Fibroblast of skin of back (primary cell): Measurements from ENCODE around the gene BCKDHA. TPM values are rescaled to one million over a fixed set of nuclear protein-coding genes. Genes with fewer than 3 reads are reported as not detected.

Experiments
- DNase-seq: peaks from one replicate; pipeline ENCODE4 v3.0.0-alpha.2; 2013
- polyA plus RNA-seq, 2 experiments: library from polyadenylated mRNA; unstranded; fragments of 120-200 nt; gene quantifications; one replicate each; pipeline ENCODE4 v1.2.1, GENCODE V29; 2013; ENCODE audit not compliant: insufficient read length in 2 of 2

BCKDHA gene
- 19.6 TPM for polyA plus RNA-seq (2013, experiment 1 of 2; ENCODE audit: insufficient read length)
- 22.7 TPM for polyA plus RNA-seq (2013, experiment 2 of 2; ENCODE audit: insufficient read length)

DNA sequence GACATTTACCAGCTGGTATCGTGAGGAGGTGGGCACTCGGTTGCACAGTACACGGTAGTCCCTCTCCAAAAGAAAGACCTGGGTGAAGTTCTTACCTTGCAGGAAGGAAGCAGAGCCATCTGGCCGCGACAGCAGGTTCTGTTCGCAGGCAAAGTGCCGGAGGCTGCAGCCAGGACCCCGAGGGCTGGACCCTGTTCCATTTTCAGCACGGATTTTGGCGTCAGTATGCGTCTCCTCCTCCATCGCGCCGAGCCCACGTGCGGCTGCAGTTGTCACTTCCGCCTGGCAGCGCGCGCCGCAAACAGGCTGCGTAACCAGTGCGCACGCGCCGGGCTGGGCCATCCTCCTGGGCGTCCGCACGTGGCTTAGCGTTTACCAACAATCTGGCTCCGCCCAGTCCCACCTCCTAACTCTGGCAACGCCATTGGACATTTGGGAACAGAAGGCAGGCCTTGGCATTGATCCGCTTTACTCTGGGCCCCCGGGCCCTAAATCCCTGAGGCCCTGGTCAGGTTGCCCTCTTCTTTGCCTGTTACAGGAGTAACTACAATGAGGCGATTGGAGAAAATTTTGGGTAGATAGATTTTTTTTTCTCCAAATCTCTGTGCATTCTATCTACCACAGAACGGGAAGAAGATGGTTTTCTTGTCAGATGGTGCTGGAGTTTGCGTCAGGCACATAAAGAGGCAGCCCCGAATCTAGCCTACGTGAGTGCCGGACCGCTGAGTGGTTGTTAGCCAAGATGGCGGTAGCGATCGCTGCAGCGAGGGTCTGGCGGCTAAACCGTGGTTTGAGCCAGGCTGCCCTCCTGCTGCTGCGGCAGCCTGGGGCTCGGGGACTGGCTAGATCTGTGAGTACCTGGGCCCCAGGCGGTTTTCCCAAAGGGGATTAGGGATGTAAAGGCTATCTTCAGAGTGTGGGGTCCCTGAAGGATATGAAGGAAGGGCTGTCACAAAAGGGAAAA lies at the start of gene BCKDHA, which contains the start of gene EXOSC5:
Gene BCKDHA (plus strand): TSS at position 733 of the 964 bp plus-strand sequence. CDS start 10 bp downstream, at position 743.
Gene EXOSC5 (minus strand): TSS at position 274 of the 964 bp plus-strand sequence. CDS start 31 bp downstream, at position 243.
- peak; percentile 100 for DNase-seq

DNA sequence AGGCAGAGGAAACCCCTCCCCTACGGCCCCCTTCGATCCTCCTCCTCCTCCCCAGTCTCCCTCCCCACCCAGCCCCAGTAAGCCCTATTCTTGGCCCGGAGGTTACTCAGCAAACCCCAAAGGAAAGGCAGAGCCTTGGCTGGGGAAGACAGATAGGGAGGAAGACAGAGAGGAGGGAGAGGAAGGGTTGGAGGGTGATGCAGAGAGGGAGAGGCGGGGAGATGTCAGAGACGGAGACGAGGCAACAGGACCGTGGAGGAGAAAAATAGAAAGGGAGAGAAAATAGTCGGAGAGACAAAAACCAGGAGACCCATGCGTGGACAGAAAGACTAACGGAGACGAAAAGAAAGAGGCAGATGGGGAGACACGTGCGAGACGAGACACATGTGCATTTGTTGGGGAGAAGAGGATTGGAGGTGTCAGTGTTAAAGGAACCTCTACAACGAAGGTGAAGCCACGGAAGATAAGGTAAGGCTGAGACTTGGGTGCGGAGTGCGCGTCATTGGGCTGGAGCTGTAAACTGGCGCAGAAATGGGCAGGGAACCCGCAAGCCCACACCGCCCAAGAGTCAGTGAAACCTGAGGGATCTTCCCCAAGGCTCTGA lies 46.8 kb upstream of the BCKDHA start:
- peak; percentile 49 for DNase-seq

DNA sequence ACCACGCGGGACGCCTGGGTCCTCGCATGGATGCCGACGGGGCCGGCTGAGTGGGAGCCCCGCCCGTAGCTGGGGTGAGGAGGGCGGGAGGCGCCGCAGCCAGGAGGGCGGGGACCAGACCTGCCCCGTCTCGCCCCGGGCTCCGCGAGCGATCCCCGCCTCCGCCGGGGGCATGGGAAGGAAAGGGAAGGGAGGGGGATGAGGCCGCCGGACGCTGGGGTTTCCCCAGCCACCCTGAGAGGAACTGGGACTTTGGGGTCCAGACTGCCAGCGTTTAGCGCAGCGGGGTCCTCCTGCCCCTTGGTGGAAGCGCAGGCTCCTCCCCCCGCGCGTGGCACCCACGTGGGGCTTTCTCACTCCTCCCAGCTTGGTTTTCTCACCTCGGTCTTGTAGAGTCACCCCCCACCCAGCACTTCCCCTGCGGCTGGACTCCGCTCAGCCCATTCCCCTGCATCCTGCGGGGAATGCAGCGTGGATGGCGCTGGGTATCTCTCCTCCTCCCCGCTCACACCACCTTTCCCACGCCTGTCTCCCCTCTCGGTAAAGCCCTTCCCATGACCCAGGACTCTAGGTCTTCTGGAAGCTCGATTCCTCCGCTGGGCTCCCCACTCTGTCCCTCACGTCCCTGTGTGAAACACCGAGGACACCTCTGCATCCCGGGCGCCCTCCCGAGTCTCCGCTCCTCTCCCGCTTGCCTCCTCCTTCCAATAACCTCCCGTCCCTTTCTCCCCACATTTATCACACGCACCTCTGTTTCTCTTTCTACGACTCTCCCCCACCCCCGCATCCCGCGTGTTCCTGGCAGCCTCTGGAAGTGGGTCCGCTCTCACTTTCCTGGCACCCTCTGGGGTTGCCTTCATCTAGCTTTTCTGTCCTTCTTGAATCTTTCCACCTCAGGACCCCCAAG lies 46.0 kb upstream of the BCKDHA start:
- peak; percentile 61 for DNase-seq

DNA sequence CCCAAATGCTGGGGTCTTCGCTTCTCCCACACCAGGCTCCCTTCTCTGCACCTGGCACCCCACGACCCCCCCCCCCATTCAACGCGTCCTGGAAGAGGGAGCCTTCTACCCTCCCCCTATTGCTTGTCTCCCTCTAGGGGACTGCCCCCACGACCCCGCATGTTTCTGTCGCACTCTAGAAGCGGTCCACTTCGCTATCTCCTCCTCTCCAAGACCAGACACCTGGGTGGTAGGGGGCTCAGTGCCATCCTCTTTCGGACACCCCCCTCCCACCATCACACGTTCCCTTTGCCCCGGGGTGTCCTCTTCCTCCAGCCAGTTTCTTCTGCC lies 45.4 kb upstream of the BCKDHA start:
- no peak for DNase-seq

DNA sequence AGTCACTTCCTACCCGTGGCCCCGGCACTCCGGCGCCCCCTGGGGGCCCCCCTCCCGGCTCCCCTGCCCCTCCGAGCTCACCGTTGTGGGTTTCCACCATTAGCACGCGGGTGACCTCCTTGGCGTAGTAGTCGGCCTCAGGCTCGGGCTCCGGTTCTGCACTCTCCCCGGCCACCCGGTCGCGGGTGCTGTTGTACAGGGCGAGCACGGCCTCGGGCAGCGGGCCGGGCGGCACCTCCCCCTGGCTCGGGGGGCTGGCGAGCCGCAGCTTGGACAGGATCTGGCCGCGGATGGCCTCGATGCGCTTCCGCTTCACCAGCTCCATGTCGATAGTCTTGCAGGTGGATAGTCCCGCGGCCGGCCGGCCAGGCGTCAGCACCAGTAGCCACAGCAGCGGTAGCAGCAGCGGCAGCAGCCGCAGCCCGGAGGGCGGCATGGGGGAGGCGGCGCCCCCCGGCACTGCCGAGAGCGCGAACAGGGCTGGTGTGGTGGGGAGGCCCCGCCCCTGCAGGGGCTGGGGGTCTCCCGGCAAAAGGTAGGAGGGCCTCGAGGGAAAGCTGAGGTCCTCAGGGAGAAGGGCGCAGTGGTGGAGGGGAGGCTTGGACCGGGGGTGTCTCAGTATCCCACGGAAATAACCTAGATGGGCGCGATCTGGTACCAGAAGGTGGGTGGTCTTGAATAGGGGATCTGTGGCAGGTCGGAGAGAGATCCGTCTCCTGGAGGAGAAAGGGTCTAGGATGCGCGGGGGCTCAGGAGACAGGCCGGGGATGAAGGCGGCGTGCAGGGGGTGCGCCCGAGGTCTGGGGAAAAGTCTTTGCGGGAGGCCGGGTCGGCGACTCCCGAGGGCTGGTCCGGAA lies 44.8 kb upstream of the BCKDHA start:
- peak; percentile 52 for DNase-seq

DNA sequence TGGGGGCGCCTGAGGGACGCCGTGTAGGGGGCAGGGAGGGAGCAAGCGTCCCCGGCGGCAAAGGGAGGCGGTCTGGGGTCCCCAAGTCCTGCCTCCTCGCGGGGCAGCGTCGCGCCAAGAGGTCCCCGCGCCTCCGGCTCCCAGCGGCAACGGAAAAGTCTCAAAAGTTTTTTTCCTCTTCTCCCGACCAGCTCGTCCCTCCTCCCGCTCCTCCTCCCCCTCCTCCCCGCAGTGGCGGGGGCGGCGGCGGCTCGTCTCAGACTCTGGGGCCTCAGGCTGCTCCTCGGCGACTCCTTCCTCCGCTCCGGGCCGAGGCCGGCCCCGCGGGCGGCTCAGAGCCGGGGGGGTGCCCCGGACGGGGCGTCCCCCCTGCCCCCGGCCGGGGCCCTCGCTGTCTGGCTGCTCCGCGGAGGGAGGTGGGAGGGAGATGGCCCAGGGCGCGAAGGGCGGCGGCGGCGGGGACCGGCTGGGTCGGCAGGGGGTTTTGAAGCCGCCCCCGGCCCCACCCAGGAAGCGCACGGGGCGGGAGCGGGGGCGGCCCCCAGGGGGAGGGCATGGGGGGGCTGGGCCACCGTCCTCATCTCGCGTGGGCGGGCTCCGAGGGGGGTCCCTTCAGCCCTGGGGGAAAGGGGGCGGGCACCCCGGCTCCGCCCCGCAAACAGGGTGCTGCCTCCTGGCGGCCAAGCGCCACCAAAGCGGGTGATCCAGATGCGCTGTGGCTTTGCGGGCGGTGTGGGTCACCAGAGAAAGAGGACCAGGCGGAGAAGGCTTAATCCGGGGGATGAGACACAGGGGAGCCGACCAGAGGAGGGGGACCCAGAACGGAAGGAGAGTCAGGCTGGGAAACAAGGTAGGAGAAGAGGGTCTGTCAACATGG lies 43.9 kb upstream of the BCKDHA start, which contains the start of gene TGFB1:
Gene TGFB1 (minus strand): TSS at position 457 of the 877 bp plus-strand sequence. CDS start 878 bp downstream, outside the sequence.
- peak; percentile 91 for DNase-seq

DNA sequence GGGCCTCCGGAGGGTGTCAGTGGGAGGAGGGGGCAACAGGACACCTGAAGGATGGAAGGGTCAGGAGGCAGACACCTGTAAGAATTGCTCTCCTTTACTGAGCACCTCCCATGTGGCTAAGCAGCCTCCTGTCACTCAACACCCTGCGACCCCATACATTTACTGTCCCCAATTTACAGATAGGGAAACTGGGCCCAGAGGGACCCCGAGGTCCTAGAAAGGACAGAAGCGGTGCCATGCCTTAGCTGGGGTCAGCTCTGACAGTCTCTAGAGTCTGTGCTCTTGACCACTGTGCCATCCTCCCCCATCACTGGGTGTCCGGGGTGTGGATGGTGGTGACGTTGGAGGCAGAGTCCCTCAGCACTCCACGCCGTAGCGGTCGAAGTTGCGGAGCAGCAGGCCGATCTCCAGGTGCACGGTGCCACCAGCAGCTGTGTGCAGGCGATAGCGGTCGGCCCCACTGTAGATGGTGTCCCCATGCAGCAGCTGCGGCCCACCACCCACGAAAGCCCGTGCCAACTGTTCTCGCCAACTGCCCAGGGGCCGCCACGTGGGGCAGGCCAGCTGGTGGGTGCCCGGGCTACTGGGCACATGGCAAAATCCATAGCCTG lies 43.2 kb upstream of the BCKDHA start:
- no peak for DNase-seq

DNA sequence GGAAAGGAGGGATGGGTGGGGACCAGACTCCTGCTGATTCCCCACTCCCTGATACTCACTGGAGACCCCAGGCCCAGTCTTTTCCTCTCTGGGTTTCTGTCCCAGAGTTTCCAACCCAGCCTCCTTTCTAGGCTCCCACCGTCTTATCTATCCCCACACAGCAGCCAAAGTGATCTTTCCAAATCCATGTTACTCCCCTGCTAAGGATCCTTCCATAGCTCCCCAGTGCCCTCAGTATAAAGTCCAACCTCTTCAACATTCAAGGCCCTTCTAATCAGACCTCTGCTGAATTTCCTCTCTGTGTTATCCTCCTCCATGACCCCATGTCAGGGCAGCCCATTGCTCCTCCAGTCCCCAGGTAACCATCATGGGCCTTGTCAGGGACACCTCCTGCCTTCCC lies 42.6 kb upstream of the BCKDHA start:
- DNase-seq, result no peak

DNA sequence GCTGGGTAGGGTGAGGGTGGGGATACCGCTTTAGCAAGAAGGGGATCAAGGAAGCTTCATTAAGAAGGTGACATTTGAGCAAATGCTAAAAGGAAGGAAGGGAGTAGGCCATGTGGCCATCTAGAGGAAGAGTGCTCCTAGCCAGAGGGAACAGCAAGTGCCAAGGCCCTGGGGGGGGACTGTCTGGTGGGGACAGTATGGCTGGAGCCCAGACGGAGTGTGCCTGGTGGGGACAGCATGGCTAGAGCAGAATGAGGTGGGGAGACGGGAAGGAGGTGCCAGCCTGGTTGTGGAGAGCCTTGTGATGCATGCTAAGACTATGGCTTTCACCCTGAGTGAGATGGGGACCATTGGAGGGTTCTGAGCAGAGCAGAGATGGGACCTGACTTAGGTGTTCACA lies 41.8 kb upstream of the BCKDHA start:
- DNase-seq, result no peak

DNA sequence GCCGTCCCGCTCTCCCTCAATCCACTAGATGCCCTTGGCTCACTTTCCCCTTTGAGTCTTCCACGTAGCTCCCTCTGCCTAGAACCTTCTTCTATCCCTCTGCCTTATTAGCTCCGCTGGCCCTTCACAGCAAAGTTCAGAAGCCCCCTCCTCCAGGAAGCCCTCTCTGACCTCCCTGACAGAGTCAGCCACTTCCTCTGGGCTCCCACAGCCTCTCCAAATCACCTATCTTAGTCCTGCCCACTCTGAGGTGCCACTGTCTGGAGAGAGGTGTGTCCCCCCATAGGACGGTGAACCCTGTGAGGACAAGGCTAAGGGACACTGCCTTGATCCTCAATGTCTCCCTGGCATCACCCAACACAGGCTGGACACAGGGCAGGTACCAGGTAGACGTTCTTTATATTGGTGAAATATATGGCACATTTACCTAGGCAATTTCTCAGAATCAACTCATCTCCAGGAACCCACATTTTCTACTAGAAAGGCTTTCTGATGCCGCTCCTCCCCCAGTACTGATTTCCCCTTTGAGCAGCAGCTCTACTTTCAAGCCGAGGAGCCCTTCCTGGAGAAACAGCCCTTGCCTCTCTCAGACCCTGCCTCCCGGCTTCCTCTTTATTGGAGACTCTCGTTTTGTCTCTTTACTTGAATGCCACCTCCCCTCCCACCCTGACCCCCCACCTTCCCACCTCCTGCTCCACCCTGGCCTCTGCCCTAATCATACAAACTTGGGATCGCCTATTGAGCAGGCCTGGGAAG lies 40.5 kb upstream of the BCKDHA start:
- no peak for DNase-seq

DNA sequence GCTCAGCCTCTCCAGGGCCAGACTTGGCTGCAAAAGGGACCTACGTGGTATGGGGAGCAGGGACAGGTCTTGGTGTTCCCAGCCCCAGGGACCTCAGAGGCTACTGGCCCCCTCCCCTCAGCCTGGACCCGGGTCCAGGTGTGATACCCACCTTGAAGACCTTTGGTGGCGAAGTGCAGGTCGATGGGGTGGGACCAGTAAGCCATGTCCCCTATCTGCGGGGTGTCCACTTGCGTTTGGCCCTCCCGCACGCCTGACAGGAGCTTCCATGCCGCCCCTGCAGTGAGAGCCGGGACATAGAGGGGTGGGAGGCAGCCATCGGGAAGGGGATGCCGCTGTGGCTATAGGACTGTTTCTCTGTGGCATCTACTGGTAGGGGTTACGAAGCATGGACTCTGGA lies 39.9 kb upstream of the BCKDHA start:
- DNase-seq, result no peak

DNA sequence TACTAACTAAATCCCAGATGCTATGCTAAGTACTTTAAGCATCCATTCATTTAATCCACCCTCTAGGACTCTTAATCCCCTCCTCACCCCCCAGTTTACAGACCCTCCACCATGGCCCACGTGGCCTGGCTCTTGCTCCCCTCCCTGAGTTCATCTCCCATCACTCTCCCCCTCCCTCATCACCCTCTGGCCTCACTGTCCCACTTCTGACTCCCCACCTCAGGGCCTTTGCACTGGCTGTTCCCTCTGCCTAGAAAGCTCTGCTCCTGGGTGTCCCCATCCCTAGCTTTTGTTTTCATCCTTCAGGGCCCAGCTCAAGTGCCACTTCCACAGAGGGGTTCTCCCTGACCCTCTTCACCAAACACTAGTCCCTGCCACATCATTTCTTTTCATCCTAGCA lies 37.9 kb upstream of the BCKDHA start:
- no peak for DNase-seq

DNA sequence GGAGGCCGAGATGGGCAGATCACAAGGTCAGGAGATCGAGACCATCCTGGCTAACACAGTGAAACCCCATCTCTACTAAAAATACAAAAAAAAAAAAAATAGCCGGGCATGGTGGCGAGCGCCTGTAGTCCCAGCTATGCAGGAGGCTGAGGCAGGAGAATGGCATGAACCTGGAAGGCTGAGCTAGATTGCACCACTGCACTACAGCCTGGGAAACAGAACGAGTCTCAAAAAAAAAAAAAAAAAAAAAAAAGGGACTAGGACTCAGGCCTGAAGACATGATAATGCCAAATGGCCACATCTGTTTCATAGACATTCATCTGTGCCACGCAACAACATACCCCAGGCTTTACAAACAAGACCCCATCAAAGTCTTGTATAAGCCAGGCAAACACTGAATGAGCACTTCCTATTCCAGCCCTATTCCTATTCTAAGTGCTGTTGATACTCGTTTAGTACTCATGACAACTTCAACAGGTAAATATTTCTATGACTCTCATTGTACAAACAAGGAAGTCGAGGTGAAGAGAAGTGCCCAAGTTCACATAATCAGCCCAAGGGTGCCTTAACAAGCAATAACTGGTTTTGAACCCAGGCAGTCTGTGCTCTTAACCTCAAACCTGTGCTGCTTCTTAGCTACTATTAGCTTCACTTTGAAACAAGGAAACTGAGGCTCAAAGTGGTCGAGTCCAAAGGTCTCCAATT lies 35.3 kb upstream of the BCKDHA start:
- DNase-seq, result no peak

DNA sequence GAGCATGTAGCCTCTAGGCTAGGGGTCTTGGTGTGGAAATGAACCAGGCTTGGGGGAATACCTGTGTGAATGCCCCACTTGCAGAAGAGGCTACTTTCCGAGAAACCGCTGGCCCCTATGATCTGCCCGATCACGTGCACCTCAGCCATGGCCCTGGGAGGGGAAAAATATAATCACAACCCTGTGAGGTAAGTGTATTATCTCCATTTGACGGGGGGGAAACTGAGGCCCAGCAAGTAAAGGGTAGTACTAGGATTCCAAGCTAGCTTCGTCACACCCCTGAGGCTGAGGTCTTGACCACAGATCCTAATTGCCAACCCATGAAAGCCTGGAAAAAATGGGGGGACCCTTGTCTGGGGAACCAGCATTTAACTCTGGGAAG lies 34.3 kb upstream of the BCKDHA start:
- no peak for DNase-seq

DNA sequence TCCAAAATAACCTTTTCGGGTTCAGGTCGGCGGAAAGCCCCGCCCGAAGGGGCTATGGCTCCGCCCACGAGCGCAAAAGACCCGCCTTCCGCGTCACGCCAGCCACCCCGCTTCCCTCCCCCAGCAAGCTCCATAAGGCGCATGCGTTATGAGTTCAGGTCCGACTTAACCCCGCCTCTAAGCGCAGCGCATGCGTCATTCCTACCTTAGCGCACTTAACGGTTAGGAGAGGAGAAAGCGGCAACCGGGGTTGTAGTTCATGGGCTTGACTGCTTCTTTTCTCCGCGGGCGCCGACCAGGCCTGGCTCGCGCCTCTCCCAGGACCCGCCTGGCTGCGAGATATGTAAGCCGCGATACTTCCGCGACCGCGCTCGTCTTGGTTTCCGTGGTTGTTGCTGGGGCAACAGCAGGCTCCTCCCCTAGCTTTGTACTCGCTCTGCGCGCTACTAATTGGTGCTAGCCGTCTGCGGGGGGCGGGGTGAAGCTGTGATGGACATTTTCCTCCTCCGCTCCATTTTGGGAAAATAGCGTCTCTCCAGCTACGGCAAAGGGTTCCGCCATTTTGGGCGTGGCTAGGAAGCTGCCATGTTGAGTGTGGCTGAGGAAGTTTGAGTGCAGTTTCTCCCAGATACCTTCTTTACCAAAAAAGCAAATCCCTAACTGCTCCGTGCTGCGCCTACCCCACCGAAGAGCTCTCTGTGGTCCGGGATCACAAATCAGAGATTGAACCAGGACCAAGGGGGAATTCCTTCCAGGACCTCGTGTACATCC lies 33.7 kb upstream of the BCKDHA start, which contains the start of gene B9D2:
Gene B9D2 (minus strand): TSS at position 397 of the 771 bp plus-strand sequence. CDS start 630 bp downstream, outside the sequence.
- peak; percentile 98 for DNase-seq

DNA sequence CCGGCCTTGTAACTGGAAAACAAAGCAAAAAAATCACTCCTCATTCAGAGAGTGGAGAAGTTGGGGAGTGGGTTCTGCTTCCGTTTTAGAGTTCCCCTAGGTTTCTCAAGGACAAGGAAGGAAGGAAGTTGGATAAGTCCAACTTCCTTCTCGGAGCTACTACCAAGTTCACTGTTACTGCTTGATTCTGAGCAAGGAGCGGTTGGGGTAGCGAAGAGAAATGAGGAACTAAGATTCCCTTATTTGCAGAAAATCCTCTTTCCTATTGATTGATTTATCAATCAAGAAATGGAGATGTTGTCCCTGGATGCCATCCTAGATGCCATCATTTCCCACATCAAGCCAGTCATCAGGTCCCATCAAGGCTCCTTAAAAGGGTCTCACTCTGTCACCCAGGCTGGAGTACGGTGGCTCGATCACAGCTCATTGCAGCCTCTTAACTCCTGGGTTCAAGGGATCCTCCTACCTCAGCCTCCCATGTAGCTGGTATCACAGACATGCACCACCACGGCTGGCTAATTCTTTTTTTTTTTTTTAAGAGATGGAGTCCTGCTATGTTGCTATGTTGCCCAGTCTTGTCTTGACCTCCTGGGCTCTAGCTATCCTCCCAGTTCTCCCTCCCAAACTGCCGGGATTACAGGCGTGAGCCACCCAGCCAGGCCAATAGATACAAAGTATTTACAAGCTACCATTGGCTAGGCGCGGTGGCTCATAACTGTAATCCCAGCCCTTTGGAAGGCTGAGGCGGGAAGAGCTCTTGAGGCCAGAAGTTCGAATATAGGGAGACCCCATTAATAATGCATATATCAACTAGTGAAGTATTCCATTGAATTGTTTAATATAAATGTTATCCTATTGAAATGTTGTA lies 32.9 kb upstream of the BCKDHA start:
- DNase-seq, result no peak

DNA sequence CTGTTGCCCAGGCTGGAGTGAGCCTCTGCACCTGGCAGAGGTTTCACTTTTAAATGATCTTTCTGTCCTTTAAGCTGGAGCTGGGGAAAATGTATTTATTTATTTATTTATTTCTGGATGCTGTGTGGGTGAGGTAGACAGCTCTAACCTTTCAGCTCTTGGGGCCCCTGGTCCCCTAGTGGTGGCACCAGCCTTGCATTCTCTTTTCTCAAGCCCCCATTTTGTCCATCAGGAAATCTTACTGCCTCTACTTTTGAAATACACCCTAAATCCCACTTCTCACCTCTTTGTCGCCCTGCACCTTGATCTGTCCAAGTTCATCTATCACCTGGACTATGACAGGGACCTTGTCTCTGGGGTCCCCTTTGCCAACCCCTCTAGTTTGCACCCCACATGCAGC lies 31.5 kb upstream of the BCKDHA start:
- DNase-seq, result no peak
